GM19438 (cell line): Measurements from ENCODE around the gene SLC4A7.

Experiments used
- ATAC-seq: cut with Tn5 transposase; IDR thresholded peaks from one replicate; pipeline ENCODE4 v1.9.1; 2021; ENCODE audit warnings: low read depth; ENCODE audit not compliant: unreplicated experiment

Gene SLC4A7

DNA sequence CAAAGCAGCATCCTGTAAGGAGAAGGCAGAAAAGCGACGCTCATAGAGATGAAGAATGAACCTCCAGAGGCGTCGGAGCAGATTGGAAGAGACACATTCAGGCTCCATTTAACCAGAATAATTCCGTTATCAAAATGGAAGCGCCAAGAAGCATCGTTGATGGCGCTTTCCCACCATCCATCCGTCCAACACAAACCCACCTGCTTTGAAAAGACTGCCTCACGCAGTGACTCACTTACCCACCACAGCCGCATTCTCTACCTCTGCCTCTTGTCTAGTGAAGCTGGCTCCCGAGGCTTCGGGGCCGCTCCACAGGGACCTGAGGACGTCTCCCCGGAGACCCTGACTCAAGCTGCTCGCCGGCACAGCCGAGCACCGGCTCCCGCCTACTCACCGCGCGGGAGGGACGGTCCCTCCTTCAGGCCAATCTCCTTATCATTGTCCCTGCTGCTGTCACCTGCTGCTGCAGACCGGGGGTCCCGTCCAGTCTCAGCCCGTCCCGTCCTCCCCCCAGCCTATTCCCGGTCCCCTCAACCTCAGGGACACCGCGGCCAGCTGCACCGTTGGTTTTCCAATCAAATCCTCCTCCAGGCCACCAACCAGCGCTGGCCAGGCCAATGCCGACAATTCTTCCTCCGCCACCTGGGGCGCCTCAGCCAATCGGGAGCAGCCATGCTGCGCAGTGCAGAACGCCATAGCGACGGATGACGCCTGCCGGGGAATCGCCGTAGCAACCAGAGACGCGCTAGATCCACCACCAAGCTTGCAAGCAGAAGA lies 115.2 kb downstream of the SLC4A7 start, which contains the start of gene NEK10:
Gene NEK10 (minus strand): TSS at position 553 of the 777 bp plus-strand sequence. CDS start 16,501 bp downstream, outside the sequence.
- ATAC-seq, result peak; percentile 100

DNA sequence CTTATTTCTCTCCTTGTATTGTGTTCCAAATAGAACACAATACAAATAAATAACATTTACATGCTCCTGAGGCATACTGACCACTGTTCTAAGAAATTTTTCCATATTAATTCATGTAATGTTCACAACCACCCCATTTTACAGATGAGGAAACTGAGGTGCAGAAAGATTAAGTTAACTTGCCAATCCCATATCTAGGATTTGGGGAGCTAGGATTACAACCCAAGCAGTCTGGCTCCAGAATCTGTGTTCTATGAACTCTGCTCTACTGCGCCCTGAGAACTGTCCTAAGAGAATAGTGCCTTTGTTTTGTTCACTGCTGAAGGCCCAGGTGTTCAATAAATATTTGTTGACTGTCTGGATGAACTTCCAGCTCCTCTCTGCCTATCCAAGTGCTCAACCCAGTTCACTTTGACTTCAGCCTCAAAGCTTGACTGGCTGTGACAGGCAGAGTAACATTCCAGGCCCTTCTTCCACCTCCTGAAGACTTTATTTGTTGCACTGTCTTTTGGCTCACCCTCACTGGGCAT lies 118.1 kb downstream of the SLC4A7 start:
- ATAC-seq, result no peak

DNA sequence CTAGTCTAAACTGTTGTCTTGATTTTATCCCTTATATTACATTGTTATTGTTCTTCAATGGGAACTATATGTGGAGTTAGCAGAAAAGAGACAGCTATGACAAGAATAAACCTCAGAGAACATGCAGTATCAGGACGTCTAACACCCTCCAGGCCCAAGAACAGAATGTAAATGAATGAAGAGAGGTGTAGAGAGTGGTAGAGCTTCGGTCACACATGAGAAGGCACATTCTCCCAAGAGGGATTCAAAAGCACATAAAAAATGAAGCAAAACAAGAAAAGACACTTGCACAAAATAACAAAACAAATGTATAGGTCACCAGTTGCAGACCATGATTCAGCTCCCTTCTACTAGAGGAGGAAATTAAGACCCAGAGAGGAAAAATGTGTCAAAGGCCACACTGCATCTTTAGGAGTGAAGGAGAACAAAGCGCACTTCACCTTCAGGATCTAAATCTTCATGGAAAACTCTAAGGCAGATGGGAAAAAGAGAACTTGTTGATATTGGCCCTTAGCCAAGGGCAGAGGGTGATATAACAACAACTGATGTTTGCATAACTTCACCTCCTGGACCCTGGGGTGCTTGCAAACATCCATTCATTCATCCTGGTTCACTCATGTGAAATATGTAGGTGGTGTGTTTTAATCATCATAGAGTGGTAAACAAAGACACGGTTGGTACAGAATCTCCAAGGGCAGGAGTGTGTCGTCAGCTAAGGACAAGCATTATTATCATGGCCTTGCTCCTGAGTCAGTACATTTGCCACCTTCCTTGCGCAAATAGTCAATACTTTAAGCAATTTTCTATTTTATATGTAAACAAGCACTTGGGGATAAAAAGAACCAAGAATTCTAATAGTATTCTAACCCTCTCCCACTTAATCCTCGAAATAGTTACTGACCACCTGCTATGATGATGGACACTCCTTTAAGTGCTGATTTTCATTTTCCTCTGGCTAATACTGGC lies 123.8 kb downstream of the SLC4A7 start:
- ATAC-seq, result peak; percentile 53

DNA sequence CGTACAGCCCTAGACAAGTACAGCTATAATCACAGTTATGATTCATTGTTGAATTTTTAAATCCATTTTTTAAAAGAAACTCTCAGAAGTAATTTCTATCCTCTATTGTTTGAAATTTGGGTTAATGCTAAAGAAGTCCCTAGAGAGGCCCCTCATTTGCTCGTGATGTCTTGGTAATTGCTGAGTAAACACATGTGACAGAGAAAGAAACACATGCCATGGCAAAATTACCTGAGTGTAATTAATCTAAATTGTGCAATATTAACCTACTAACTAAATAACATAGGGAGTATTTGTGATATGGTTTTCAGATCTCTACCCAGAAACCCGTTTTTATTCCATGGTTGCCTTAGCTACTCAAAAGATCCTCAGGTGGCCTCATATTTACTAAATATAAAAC lies 125.8 kb downstream of the SLC4A7 start:
- ATAC-seq, result no peak

DNA sequence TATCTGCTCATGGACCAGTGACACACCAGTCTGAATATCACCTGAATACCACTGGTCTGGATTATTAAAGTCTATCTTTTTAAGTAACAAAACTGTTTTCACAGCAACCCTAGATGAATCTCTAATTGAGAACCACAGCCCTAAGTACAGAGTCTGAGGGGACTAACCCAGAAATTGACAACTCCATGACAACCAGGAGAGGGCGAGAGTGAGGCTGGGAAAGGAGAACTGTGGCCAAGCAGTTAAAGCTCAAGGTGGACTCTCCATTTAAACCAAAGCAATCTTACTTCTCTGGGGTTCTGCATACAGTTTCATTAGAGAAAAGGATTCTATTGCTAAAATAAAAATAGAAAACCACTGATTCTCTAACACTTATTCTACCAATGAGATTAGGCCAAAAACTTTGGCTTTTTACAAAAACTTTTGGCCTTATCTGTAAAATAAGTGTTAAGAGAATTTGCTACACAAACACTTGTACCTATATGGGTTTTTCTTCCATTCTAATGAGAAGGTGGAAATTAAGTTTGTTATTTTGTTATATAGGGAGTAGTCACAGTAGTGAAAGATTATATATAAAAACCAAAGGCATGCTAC lies 126.4 kb downstream of the SLC4A7 start:
- peak; percentile 76 for ATAC-seq

DNA sequence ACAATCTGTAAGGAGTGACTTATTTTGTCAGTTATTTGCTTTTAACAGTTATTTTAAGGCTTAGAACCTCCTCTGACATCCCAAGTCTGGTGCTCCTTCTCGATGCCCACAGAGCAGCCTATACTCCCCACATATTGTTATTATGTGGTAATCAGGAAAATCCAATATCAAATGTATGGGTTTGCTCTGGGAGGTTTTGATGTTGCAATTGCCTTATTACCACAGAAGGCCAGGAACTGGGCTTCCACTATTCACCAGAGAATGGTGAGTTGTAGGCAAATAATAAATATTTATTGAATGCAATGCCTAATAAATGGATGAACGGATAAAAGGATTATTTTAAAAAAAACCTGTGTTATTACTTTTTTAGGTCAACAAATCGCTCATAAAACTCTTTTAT lies 127.2 kb downstream of the SLC4A7 start:
- ATAC-seq, result no peak

DNA sequence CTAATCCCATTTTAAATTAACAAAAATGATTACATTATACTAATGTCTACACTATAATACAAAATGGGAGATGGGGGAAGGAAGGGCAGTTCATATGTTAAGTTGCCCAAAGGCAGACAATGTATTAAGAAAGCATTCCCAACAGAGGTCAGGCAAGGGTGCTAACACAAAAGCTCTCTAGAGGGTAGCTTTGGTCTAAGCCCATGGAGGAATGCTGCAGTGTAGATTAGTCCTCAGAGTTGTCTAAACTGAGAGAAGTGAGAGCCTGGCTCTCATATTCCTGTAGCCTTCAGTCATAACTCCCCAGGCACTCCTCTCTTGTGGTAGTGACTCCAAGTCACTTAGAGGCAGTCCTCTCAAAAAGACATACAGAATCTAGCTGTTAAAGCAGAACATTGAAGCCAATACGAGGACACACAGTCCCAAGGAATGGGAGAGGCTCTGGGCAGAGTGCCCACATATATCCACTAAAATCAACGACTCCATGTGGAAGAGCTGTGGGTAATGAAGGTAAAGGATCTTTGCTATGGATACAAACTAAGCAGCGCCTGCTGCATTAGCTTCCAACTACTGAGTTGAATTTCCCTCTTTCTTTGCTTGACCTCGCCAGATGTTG lies 129.5 kb downstream of the SLC4A7 start:
- ATAC-seq, result no peak

DNA sequence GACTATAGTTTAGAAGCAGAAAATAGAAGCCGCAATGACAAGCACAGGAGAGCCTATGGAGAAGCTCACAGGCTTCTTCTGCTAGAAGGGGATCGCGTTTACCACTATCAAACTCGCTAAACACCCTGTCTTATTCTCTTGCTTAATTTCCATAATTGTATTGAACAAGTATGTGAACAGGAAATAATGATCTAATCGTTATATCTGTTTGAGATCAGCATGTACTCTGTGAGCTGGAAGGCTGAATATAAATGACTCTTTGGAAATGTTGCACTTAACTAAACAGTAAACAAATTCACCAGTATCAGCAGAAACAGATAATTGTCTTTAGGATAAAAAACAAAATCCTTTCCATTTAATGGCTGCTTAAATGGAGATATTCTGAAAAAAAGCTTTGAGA lies 130.0 kb downstream of the SLC4A7 start:
- ATAC-seq, result no peak

DNA sequence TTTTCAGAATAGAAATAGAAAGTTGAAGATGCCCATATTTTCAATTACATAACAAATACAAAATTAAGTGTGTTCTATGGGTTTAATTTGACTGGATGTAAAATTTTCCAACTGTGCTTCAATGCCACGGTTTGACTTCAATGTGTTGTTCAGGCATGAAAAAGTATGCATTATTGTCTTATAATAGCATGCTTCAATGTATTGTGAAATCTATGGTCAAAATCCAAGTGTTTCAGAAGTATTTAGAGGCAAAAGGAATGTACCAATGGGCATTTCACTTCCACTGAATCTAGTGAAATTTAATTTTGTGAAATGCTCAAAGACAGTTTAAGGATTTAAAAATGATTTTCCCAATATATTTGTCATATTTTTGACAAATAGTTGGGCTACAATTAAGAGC lies 131.0 kb downstream of the SLC4A7 start:
- ATAC-seq, result no peak

DNA sequence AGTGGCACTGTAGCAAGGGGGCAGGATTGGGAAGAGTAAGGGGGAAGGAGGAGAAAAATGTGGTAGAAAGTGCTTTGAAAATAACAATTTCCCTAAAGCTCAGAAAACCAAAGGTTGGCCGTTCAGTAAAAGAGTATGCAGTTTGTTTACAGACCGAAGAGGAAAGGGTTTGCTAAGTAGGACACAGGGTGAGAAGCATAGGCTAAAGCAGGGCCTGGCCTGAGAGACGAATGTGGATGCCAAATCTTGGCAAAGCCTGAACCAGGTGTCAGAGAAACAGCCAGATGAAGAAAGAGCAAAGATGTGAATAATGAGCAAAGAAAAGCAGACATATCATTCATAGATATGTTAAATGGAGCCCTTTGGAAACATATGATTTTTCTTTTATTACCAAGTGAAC lies 132.1 kb downstream of the SLC4A7 start:
- ATAC-seq, result no peak

DNA sequence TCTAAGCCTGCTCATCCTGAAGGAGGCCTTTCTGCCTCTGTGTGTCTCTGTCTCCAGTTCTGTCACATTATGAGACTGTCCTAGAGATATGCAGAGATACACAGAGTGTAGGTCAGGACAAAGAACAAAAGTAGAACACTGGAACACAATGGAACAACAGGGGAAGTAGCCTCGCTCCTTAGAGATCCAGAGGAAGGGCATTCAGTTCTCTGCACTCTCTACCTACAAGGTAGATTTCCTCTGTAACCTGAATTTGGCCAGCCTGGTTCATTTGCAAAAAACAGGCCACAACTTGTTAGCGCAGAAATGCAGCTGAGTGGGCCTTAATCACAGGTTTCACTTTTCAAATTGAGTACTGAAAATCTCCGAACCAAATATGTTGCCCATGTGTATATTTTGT lies 134.4 kb downstream of the SLC4A7 start:
- ATAC-seq, result peak; percentile 79

DNA sequence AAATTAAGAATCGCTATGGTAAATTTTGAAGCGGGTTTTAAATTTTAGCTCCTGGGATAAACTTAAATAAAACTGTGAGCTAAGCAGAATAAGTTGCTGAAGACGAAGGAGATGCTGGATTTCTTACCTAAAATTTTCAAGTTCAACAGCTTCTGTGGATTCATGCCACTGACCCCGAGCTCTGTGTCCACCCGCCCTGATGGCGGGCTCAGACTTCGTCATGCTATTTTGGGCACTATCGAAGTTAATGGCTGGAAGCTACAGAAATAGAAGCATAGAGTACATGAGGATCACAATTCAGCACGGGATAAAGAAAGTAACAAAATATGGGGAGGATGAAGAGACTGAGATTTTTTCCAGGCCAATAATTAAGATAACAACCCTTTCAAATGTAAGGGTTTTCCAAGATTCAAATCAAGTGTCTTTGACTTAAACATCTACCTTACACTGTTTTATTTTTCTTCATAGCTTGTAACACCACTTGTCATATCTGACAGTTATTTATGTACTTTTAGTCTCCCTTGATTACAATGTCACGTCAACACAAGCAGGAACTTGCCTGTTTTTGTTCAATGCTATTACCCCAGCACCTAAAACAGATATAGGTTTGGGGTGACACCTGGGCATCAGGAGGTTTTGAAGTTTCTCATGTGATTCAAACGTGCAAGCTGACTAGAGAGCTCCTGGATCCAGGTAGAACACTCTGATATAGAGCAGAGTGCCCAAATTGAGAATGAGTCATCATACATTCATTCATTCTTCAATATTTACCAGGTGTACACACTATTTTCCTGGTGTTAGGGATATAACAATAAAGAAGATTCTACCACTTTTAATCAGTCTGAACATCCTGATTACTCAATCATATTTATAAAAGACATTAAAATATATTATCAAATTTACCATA lies 138.0 kb downstream of the SLC4A7 start:
- ATAC-seq, result no peak

DNA sequence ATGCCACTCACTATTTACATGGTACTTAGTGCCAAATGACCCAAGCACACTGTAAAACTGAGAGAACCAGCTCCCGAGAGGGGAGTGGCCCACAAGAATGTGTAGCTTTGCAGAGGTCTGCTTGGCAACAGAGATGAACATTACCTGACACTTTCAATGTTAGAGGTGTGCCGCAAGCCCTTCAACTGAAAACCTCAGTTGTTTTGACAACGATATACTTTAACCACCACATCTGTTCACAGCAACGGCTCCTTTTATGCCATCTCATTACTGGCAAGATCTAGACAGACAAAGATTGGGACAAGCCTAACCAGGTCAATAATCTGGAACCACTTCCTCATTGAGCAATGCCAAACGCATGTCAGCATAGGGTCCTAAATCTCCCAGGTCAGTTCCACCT lies 138.7 kb downstream of the SLC4A7 start:
- peak; percentile 46 for ATAC-seq

DNA sequence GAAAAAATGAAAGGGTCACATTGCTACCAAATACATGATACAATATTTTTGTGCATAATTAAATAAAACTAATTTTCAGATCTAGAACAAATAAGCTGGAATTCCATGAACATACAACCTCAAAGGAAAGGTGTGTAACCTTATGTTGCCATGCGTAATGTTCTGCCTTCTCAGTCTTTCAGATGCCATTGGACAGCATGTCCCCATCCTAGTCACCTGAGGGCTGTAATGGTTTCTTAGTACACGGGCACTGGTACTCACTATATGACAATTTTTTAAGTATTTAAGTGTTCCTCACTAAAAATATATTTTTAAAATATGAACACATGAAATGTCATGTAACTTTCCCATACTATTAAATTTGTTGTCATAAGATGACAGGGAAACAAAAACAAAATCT lies 139.1 kb downstream of the SLC4A7 start:
- ATAC-seq, result no peak

DNA sequence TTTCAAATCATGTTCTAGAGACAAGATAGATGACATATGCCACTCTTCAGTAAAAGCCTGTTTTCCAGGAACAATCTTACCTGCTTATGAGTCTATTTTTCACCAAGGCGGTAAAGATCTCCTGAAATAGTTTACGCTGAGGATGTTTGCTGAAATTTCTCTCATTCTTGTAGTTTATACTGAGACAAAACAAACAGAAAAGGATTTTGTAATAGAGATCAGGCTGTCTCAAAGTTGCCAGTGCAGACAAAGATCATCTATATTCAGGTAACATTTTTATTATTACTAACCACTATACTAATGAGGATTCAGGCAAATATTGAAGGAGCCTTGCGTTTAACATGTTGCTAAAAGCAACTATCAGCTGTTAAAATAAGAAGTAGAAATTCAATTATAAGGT lies 140.0 kb downstream of the SLC4A7 start:
- ATAC-seq, result no peak

DNA sequence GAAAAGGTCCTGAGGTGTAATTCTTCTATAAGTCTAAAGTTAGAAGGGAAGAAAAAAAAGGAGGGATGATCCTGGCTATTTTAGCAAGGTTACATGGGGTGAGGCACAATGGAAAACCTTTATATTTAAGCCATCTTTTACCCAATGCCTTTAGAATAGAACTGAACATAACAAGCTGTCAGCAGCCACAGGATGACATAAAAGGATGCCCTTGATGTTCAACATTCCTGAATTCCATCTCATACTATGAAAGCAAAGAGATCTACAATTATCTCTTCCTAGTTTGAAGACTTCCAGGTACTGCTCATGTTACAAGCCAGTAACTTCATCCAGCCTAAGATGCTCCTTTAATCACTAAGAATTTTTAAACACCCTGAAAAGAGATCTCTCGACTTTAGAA lies 141.9 kb downstream of the SLC4A7 start:
- ATAC-seq, result no peak

DNA sequence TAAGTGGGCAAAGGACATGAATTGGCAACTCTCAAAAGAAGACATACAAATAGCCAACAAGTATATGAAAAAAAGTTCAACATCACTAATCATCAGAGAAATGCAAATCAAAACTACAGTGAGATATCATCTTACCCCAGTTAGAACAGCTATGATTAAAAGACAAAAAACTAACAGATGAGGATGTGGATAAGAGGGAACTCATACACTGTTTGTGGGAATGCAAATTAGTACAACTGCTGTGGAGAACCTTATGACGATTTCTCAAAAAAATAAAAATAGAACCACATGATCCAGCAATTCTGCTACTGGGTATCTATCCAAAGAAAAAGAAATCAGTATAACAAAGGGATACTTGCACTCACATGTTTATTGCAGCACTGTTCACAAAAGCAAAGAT lies 143.7 kb downstream of the SLC4A7 start:
- peak; percentile 79 for ATAC-seq

DNA sequence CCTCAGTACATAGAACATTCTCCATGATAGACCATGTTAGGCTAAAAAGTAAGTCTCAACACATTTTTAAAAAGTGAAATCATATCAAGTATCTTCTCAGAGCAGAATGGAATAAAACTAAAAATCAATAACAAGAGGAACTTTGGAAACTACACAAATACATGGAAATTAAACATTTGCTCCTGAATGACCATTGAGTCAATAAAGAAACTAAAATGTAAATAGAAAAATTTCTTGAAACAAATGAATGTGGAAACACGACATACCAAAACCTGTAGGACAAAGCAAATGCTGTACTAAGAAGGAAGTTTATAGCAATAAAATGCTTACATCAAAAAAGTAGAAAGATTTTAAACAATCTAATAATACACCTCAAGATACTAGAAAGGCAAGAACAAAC lies 148.6 kb downstream of the SLC4A7 start:
- no peak for ATAC-seq

DNA sequence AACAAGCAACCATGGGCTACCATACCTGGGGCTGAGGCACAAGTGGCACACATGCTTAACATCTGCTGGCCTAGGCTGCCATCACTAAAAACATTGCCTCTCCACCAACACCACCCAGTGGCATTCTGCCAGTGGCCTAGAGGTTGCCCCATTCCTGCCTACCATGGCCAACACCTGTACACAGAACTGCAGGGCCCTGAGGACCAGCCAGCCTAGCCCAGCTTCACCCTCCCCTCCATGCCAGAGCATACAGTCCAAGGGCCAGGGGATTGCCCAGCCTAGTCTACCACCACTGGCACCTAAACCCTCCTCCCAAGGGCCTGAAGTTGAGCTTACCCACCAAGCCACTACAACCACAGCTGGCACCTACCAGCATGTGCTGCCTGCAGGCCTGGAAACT lies 150.3 kb downstream of the SLC4A7 start:
- ATAC-seq, result no peak
